DMS153 (cell line): ENCODE data around the gene RGS6.
"Not testable (repeated sequence)": the region's sequence is repeated elsewhere in the genome, so short reads cannot be mapped to it uniquely, and the experiment has no call there.

Experiments
- DNase-seq: peaks from one replicate; lab custom pipeline; 2025; lab: John Stamatoyannopoulos, UW

The RGS6 gene

DNA sequence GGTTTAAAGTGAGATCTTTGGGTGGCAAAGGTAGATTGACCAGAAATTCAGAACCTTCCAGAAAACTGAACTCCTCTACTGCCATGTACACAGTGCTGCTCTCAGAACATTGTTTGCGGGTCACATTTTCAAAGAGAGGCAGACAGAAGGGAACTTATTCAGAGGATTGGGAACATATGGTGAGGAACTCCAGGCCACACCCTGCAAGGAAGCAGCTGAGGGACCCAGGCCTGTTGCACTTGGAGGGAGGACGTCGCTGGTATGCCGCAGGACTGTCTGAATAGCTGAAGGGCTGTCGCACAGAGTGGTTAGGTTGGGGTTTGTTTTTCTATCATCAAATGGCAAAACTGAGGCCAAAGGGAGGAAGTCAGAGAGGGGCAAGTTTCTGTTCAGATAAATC lies 520.5 kb downstream of the RGS6 start:
- DNase-seq = no peak

DNA sequence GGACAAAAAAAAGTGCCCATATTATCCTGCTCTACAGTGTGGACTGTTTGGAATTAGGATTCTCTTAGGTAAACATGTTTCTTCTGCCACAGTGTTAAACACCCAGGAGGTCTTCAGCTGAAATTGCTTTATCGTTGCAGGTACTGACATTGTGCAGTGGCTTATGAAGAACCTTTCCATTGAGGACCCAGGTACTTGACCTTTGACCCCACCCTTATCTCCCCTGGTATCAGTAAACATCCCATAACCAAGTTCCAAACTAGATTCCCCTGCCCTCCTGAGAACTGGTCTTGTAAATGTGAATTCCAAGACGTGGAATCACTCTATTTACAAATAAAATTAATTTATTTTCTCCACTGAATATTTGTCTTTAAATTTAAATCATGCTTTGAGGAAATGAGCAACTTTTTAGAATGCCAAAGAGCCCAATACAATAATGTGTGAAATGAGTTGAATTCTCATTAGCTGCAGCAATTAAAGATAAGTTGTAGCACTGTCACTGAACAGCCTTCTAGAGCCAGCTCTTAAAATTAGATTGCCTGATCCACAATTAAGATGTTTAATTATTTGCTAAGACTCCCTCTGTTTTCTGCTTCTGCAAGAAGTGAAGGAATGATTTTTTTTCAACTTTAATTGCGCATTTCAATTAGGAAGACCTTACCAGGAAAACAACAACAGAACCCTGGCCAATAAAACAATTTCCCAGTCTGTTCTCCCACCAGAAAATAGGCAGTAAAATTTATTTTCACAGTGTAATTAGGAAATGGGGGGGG lies 522.3 kb downstream of the RGS6 start:
- DNase-seq = no peak

DNA sequence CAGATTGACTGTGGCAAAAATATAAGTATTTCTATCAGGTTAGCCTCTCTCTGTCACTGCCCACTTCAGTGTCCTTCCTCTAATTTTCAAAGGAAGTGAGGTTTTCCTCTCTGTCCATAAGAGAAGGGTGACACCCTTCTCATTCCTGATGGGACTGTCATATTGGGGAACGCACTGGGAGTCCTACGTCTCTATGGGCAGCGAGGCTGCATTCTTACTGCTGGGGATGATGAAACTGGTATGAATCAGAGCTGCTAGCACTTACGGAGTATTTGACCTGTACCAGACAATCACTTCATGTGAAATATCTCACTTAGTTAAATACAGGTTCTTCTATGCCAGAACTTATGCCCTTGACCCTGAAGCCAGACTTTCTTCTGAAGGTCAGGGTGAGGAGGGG lies 525.4 kb downstream of the RGS6 start:
- no peak for DNase-seq

DNA sequence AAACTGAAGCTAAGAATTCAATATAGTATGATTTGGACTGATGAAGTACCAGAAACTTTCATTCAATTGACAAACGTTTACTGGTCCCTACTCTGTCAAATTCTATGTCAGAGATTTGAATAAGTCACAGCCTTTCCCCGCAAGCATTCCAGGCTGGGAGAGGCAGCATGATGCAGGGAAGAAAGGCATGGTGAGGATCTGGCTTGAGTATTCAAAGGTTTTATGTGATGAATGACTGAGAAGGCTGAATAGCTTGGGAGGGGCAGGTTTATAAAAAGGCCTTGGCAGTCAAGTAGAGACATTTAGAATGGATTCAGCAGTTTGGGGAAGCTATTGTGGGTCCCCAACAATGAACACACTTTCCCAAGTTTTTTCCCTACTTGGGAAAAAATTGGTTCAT lies 529.8 kb downstream of the RGS6 start:
- DNase-seq = no peak

DNA sequence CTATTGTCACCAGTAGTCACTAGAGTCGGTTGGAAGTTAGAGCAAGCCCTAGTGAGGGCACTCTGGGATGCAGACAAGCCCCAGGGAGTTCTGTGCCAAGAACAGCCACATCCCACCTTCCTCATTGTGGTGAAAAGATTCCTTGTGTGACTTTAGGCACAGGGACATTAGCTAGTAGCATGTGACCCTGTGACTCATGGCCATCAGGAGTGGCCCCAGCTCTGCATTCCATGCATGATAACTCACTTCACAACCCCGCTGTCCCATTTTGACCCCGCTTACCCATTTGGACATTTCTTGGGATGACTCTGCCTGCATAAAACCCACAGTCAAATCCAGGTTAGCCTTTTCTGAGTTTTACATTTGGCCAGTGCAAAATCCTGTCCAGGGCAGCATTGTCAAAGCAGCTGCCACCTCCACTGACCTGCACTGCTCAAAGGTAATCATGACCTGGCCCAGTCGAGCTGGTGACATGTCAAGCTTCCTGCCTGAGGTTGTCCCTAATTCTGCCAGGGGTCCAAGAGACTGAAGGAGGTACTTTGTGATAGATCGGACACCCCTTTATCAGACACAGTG lies 531.1 kb downstream of the RGS6 start:
- no peak for DNase-seq

DNA sequence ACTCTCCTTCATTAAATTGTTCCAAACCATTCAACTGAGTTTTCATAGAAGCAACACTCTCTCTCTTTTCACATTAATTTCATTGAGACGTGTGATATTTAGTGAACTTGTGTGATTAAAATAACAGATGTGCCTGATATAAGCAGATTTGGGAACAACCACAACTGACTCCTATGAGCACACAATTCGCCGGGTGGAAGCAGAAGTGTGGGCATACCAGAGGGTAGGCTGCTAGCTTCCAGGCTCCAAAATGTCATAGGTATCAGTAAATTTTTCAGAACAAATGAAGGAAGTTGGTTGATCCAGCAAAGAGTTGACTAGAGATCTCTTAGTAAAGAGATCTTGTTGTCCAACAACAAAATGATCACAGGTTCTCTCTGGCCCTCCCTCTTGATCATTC lies 532.0 kb downstream of the RGS6 start:
- DNase-seq = no peak

DNA sequence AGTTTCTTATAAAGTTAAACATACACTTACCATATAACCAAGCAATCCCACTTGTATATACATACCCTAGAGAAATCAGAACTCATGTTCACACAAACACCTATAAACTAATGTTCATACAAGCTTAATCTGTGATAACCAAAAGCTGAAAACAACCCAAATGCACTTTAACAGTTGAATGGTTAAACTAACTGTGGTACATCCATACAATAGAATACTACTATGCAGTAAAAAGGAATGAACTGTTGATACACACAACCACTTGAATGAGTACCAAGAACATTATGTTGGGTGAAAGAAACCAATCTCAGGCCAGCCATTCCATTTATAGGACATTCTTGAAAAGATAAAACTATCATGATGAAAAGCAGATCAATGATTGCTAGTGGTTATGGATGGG lies 534.1 kb downstream of the RGS6 start:
- DNase-seq = no peak

DNA sequence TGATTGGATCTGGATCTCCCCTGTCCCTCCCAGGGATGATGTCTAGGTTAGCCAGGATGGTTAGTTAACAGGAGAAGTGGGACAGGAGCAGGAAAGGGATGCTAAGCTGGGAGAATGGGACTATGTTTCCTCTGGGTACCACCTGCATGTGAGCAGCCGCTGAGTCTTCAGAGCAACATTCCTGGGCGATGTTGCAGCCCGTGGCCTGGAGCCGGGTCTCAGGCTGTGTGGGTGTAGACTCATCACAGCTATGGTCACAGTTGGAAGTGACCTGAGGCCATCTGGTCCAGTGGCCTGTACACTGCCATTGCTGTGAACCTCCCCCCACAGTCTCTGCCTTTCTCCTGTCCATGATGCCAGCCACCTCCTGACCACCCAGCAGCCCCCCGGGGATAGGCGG lies 539.1 kb downstream of the RGS6 start:
- no peak for DNase-seq

DNA sequence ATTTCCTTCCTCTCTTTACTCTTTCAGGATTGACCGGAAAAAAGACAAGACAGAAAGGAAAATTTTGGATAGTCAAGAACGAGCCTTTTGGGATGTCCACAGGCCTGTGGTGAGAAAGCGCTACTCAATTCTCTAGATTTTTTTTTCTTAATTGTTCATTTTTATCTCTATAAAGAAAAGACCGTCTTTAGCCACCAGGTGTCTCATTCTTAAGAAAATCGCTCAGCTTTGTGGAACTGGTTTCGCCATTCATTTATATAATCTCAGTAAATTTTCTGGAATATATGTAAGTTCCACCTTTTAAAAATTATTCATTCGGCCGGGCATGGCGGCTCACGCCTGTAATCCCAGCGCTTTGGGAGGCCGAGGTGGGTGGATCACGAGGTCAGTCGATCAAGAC lies 540.6 kb downstream of the RGS6 start:
- no peak for DNase-seq

DNA sequence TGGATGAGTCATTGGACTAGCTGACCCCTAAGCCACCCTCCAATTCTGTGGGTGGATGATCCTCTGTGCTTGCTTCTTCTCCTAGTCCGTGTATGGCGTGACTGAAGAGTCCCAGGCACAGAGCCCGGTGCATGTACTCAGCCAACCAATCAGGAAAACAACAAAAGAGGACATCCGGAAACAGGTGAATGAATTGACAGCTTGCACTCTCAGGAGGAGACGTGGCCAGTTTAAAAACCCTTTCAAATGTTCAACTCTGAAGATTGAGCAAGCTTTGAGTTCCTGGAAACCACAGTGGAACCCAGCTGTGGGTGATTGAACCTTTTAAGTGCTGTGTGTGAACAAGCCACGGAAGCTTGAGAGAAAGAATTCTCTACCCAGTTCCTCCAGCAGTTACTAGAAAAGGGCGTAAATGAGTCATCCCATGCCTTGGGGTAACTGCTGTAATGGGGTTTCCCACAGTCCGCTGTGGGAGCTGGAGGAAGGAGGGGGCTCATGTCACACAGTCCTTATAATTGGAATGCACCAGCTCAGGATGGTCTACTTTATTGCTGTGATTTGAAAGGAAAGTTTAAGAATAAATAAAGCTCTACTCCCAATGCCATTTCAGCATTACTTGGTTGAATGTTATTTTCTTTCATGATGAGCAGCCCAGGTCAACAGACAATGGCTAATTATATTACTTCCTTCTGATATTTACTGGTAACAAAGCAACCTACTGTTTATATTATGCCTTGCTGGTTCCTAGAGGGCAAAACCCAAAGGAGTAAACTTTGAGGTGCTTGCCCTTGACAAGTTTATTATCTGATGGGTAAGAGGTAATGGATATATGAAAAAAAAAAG lies 544.6 kb downstream of the RGS6 start:
- no peak for DNase-seq

DNA sequence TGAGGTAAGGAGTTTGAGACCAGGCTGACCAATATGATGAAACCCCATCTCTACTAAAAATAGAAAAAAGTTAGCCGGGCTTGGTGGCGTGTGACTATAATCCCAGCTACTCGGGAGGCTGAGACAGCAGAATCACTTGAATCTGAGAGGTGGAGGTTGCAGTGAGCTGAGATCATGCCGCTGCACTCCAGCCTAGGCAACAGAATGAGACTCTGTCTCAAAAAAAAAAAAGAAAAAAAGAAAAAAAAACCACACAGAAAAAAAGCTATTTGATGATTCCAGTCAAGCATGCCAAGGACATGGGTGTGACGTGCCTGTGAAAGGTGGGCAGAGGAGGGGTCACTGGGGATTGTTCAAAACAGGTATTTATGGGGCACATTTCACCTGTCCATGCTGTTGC lies 545.3 kb downstream of the RGS6 start:
- DNase-seq = not testable (repeated sequence)

DNA sequence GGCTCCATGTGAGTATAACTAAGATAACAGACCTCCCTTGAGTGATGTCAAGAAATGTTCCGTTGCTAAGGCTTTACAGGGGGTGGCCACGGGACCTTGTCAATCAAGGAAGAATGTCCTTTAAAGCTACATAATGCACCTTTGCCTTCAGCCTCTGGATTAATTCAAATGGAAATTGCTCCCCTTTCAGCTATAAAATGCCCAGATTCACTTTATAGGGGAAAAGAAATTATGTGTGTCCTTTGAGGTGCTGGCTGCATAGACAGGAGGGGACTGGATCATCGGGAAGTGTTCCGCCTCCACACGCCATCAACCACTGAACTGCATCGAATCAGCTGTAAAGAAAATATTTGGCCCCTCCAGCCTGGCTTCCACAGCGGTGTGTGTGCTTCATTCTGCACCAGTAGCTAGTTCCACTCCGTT lies 546.3 kb downstream of the RGS6 start:
- DNase-seq = no peak

DNA sequence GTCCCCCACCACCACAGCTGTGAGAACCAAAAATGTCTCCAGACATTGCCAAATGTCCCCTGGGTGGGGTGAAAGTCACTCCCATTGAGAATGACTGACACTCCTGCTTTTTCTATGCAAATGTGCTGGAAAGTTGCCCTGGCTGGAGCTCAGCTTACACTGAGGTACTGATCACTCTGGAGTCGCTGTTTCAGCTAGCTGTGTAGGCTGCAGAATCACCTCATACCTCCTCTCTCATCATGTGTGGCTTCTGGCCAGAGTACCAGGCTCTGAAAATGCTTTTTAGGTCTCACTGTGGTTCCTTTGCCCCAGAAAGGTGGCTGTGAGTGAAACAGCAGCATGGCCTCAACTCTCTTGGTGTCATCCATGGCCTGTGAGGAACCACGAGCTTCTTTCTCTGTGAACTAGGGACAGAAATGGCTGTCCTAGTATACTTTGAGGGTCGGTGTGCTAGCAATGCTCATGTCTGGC lies 547.3 kb downstream of the RGS6 start:
- DNase-seq = no peak

DNA sequence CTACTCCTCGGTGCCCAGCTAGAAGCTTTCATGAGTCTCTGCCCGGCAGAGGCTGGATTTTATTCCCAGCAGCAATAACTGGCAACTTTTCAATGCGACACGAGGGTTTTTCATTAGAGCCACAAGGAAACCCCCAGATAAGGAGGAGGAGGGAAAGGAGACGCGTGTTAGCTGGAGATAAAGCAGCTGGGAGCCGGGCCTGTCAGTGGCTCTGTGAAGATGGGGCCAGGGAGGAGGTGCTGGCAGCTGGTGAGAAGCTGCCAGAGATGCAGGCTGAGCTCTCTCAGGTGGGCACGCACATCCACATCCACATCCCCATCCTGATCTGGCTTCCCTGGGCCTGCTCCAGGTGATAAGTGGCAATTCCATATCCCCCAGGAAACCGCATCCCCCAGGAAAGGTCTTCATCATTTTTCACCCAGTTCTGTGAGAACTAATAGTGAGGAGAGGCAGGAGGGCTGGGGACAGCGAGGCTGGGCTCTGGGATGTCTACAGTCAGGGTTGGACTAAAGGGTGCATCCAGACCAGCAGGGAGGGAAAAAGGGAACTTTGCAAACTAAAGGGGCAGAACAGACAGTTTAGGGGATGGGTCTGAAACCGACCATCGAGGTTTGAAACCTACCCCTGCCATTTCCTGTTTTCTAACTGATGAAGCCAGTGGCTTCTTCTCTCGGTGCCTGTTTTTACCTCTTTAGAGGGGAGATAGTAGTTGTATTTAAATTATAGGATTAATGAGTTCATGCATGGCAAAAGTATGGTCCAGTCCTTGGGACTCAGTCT lies 548.4 kb downstream of the RGS6 start:
- DNase-seq = no peak

DNA sequence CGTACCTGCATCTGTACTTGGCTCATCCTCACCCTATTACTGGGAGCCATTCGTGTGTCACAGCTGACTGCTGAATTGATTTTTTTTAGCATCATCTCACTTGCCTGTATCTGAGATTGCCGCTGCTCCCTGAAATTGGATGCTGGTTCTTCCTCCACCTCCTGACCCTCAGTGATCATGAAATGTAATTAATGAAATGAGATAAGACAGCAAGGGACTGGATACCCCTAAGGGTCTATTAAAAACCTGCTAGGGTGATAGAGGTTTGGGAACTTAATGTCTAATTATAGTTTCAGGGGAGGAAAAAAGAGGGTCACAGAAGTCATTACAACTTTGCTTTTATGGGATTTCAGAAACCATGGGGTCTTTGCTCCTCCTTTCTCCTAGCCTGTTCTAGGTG lies 551.1 kb downstream of the RGS6 start:
- DNase-seq = no peak

DNA sequence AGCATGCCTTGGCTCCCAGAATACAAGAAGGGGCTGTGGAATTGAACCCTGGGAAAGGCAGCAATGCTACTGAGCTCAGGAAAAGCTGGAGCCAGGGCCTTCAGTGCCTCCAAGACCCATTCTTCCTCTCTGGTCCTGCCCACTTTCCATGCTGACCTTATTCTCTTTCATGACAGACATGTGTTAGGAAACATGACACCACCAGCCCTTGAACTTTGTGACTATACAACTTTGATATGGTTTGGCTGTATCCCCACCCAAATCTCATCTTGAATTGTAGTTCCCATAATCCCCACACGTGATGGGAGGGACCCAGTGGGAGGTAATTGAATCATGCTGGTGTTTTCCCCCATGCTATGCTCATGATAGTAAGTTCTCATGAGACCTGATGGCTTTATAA lies 553.5 kb downstream of the RGS6 start:
- DNase-seq = no peak

DNA sequence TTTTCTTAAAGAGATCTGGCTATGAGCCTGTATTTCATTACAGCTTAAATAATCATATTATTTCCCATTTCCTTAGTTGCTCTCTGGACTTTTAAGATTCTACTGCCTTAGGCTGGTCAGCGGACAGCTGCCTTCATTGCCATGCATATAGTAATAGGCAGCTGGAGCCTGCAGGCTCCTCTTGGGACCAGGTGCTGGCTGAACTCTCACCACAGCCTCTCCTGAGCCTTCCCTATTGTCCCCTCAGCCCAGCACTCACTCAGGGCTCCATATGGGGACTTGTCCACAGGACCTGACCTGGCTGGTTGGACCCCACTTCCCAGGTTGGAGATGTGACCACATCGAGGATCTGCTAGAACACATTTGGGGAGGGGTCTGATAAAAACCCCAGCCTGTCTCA lies 556.3 kb downstream of the RGS6 start:
- no peak for DNase-seq

DNA sequence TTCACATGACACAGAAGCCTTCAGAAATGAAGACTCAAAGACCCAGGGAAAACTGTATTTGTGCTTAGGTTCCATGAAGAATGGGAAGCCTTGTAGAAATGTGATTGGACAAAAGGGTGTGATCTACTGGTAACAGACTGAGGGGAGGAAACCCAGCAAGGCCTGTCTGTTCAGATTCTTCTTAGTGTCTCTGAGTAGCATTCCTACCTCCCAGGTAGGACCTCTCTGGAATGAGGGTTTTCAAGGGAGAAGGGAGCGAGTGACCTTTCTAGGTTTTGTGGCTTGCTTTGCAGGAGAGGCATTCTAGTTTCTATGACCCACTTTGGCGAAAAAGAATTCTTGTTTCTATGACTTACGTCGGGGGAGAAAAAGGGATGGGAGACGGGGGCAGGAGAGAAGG lies 560.0 kb downstream of the RGS6 start:
- no peak for DNase-seq

DNA sequence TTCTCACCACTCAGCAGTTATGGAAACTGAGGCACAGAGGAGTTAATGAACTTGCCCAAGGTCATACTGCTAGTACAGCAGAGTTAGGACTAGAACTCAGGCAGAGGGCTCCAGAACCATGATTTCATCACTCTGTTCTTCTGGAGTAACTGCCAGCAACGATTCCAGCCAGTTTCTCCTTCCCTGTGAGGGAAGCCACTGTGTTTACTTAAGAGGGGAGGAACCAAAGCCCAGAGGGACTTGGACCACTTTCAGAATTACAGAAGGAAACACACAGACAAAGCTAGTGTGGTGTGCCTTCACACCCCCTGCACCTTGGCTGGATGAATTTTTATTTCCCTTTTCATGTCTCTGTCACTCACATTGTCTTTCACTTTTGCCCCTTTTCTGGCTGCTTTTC lies 563.4 kb downstream of the RGS6 start:
- no peak for DNase-seq

DNA sequence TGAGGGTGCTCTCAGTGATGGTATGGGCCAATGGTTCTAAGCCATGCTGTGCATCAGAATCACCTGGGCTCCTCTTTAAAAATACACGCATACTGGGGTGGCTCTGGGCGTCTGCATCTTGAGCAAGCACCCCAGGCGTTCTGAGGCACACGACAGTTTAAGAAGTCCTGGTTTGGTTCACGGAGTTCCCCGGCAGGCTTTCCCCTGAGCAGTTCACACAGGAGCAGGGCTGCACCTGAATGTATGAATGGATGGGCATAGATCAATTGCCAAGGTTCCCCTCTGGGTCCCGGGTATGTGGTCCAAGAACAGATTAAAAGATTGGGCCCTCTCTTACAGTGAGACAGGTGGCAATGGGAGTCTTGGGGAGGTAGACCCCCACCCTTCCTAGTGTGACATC lies 566.4 kb downstream of the RGS6 start:
- no peak for DNase-seq

DNA sequence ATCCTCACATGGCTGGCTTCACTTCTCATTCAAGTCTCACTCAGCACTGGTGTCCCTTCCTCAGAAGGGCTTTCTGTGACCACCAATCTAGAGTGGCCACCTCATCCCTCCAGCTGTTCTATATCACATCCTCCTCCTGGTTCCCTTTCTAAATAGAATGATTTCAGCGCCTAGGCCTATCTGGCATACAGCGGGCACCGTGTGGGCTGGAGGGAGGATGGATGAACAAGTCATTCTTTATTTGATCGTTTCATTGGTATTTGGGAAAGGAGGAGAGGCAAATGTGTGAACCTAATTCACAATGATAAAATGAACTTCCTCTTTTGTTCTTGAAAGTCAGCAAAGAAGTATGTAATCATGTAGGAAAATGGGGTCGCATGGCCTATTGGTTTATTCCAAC lies 567.5 kb downstream of the RGS6 start:
- DNase-seq = no peak

DNA sequence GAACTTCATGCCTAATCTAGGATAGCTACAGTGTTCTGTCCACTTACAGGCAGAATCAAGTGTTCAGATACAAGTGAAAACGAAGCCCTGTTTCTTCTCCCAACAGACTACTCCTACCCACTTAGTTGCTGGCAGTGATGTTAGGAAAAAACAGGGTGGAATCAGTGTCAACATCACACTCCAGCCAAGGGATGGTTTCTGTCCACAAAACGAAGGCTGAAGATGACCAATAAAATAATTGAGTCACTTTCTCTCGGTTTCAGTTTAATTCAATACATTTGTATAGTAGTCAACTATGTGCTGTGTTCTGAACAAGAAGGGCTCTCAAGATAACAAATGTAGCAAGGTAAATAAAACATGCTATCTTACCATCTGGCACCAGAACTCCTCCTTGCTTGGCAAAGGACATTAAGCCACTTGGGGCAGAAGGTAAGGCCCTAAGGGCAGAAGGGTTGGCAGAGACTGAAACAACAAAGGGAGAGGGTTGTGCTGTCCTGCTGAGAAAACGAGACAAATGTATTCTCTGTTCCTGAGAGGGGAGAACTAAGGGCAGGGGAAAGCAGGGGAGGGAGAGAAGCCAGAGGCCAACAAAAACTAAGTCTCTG lies 568.1 kb downstream of the RGS6 start:
- DNase-seq = no peak
